NCI-H2029 (cell line): ENCODE measurements around the gene THRB.

Experiments
- DNase-seq: peaks from one replicate; lab custom pipeline; 2025; lab: John Stamatoyannopoulos, UW

The THRB gene

DNA sequence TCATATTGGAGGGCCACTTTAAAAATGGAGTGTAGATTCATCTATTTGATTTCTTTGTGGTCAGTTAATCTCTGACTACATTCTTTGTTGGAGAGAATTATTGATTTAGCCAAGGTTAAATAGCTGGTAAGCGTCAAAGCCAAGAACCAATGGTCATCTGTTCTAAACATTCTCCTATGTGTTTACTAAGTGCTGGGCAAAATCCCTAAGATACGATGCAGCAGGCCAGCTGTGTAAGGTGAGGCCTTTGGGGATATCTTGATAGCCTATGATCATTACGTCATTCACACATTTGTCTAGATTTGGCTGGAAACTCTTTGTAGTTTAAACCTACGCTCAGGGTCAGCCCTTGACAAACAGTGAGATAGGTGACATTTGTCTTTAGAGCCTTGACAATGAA, 313.4 kb downstream of the THRB start:
- no peak for DNase-seq

DNA sequence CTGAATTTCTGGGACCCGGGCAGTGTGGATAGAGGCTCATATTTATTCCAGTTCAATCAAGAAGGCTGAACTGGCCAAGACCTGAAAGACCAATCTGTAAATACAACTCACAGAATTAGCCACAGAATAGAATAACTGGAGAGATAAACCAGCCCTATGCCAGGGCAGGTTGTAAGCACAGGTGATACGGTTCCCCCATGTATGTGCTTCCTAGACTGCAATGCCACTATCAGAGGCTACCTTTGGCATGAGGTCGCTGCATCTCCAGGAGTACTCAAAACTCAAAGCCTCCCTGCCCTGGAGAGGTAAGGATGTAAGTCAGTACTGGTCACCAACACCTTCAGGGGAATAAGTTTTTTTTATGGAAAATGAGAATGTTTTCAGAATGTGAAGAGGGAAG, 314.0 kb downstream of the THRB start:
- DNase-seq, result no peak

DNA sequence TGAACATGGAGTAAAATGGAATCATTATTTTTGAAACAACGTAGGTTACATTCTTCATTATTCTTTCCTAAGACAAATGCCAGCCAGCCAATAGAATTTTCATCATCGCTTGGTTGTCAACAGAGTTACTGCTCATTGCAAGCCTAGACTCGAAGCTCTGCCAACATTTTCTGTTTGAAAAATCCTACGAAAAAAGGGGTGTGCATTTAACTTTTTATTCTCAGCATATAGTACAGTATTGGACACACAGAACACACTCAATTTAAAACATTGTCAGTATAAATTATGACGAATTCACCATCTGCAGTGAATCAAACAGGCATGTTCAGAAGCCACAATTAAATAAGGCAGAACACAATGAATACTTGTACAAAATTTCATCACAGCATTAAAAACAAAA, 317.4 kb downstream of the THRB start:
- DNase-seq, result no peak

DNA sequence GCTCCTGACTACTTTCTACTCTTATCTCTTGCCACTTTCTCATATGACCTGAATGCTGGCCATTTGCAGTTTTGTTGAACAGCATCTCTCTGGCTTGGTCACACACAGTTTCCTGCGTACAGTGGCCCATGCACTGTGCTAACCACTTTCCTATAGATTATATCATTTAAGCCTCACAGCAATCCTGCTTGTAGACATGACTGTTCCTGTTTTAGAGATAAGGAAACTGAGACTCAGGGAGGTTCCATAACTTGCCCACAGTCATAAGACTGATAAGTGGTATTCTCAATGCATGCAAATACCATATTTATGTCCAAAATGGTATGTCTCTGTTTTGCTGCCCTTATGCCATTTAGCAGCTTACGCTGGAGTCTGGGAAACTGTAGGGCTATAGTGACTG, 320.0 kb downstream of the THRB start:
- no peak for DNase-seq

DNA sequence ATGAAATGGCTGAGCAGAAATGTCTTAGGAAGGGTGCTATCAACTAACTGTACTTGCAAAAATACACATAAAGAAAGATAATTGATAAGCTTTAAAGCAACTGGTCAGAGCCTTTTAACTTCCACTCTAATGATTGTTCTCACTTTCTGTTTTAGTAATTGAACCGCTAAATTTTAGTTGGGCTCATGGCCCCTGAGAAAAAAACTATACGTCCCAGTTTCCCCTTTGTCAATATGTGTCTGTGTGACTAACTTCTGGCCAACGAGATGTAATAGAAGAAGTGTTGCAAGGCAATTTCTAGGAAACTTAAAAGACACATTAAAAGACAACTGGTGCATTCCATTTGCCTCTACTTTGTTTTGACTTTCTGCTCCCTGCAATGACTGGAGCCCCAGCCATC, 325.7 kb downstream of the THRB start:
- no peak for DNase-seq

DNA sequence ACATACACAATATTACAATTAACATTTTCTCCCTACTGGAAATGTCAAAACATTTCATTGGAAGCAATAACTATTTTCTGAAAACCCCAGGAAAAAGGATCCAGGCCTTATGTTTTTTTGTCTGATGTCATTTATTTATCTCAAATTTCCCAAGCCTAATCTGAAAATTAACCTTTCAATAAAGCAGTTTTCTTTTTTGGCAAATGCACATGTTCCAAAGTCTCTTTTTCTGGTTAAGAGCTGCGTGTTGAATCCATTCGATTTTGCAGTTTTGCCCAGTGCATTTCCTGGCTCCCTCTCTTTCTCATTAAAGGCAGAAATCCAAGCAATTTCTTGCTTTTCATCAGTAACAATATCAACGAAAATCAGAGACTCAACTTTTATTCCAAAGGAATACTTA, 327.2 kb downstream of the THRB start:
- no peak for DNase-seq

DNA sequence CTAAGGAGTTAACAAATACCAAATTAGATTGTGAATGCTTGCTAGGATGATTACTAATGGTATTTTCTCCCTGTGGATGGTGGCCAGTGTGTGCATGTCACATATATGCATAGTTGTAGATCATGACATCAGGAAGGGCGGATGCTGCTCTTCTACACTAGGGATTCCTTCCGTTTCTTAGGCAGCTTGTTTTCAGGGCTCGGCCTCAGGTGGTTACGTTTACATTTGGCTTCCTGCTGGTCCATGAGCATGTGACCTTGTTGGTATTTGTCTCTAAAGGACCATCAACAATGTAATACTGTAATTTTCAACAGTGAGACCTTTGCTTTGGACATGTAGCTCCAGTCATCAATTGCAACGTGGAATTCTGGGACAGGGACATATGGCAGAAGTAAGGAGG, 328.1 kb downstream of the THRB start:
- DNase-seq, result no peak

DNA sequence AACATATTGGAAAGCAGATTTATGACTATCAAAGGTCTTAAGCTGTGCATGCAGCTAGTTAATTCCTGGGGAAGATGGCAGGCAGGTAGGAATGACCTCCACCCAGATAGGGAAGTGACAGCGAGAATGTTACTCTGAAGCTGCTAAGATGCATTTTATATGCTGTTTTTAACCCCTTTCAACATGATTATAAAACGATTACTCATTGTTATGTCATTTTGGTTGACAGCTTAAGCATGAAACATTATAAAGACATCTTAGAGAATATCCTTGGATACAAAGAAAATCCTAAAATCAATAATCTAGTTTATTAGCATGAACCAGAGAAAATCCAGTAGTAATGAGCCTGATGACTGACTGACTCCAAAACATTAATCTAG, 329.1 kb downstream of the THRB start:
- DNase-seq, result no peak

DNA sequence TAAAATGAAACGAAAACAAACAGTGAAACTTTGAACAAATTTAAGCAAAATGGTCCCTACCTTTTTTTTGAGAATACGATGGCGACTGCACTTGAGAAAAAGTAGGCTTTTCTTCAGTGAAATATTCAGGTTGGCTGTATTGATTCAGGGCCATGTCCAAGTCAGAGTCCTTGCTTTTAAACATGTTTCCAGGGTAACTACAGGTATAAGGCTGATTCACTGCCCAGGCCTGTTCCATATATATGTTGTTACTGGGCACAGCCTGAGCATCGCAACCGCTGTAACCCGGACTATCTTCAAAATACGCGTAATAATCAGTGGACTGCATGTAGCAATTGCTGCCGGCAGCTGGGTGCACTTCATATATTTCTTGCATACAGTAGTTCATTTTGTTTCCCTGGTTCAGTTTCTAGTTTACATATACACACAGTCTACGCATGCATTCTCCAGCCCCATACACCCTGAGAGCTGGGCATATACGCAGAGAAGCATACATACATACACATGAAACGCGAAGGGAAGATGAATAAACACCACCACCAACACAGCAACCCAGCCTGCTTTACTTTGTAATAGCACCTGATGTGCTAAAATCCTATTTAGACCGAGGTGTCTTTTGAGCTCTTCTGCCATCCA, 329.6 kb downstream of the THRB start:
- no peak for DNase-seq

DNA sequence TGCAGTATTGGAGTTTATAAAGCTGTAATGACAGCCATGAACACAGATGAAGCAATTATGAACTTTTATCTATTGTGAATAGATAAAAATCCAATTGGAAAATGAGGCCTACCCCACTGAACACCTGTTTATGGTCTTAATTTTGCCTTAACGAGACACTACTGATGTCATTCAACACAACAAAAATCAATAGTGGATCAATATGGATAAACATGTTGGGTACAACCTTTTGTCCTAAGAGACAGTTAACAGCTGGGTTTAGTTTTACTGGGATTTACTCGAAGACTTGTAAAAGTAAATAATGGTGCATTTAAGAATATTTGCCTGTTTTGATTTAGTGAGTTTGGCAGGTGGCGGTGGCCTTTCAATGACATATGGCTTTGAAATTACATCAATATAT, 331.7 kb downstream of the THRB start:
- DNase-seq, result no peak

DNA sequence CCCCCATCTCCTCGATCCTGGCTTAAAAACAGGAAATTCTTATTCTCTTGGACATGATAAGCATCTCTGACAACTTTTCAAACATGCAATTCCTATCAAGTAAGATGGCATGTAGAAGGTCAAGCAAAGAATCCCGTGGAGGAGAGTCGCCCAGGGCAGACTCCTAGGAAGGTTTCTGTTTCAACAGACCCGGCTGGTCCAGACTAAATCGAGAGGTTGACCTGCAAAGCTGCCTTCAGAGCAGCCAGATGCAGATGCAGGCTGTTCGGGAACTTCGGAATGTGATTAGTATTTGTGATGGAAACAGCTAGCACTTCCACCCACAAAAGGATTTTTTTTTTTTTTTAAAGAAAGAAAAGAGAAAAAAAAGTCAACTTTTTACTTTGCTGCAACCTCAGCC, 332.8 kb downstream of the THRB start:
- DNase-seq, result no peak

DNA sequence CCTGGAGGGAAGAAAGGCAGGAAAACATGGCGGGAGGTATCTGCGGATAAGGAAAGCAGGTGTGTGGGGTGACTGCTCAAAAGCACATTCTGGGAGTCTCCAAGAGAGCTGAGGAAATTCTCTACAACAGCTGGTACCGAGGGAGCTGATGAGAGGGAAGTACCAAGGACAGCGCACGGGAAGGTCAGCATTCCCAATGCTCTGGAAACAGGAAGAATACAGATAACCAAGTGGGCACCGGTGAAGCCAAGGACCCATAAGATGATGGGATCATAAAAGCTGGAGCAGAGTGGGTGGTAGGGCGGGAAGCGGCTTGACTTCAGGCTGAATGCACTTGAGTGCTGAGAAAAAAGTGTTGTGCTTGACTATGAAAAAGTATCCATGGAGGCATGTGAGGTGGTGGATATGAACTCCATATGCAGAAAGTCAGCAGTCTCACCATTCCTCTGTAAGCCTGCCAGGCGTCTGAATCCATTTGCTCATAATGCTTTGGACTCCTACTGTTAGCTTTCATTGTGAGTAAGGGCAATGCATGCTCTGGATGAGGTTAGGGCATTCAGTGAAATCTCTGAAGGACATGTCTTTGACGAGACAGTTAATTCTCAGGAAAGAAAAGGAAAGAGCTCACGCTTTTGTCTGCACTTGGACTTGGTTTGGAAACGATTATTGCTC, 334.1 kb downstream of the THRB start:
- no peak for DNase-seq

DNA sequence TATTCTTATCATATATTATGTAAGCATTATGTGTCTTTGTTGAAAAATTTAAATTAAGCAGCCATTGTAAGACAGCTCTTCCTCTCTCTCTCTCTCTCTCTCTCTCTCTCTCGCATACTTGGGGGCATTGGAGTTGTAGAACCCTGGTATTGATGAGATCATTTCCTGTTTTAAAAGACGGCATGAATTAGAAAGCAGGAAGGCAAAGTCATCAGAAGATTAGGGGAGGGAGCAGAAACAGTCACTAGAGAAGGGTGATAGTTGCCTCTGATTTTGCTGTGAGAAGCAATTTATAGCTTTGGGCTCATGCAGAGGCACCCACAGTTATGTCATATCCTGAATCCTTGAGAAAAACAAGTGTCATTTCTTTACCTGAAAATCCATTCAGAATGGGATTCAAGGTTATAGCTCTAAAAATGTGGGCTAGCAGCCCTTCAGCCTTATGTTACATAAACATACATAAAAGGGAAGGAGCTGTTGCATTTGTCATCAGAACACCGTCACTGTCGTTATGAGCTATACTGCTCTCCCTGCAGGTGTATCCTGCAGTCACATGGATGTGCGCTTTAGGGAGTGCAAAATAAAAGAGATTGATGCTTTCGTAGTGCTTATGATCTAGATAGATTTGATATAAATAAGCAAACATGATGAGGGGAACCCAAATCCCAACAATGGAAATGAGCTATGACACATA, 335.7 kb downstream of the THRB start:
- DNase-seq, result no peak

DNA sequence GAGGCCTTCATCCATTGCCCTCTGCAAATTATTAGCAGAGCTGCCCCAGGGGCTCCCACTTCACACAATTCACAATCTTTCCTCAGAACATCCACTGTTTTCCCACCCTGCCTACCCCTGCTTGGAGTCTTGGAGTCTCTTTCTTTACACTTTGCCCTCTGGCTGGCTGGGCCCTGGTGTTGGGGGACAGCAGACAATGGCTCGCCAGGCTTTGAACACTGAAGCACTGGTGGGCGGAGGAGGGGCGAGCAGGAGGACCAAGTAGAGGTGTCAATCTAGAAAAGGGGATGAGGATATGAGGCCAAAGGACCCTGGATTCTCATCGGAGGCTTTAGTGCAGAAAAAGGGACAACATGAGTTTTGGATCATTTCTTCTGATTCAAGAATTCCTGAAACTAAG, 337.5 kb downstream of the THRB start:
- no peak for DNase-seq

DNA sequence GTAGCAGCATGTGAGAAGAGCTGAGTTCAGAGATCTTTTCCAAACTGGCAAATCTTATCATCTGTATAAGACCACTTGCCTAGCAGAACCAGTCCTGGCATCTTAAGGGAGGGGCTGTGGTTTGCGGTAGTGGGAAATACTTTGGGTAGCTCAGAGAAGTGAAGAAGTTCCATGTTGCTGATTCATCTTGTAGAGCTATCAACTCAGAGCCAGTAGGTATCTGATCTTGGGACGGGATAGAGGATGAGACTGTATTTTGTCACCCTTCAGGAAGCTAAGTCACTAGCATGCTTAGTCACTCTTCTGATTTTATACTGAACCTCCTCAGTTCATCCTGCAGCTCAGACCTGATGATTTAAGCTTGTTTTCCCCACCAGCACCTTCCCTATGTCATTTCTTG, 338.2 kb downstream of the THRB start:
- no peak for DNase-seq

DNA sequence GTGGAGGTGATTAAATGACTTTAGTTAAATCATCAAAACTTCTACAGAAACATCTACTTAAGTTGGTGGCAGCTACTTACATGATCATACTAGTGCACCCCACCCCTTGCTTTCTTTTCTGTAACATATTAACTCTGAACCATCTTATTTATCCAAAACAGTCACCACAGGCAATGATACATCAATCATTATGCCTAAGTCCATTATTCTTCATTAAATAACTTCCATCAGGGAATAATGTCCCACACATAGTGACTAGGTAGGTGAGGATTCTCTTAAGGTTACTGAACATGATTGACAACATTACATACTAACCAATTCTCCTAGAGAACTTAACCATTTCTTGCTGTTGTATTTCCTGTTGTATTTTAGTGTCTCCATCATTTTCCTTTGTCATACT, 339.4 kb downstream of the THRB start:
- DNase-seq, result no peak

DNA sequence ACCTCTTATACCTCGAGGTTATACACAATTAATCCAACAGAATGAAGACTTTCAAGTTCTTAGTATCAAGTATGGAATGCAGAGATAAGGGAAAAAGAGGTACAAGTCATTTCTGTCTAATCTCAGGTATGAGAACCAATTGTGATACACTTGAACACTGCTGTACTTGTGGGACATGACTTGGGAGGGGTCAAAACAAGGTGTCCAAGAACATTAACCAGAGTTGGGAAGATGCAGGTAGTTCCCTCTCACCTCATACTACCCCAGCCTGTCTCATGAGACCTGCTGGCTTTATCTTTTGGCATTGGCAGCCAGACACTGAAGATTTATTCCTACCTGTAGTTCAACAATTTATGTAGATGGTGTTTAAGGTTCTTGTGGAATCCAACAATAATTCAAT, 339.9 kb downstream of the THRB start:
- DNase-seq, result no peak

DNA sequence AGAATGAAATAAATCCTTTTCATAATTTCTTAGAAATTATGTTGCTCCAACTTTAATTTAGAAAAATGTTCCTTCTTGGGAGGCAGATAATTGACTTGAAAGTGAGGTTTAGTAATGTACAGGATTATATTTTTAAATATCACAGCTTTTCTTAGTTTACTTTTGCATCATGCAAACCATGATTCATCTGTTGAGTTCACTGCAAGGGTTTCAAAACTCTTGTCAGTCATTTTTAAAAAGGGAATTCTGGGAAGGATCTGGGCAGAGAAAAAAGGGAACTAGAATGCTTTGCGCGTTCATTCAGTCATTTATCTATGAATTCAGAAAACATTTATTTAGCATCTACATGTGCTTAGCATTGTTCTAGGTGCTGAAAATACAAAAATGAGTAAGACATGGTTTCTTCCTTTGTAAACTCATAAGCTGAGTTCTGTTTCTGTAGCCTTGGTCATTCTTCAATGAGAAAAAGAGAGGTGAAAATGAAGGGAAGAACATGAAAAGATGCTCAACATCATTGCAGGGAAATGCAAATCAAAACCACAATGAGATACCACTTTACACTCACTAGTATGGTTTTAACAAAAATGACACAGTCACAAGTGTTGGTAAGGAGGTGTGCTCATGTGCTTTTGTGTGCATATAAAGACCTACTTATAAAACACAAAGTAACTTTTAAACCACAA, 340.5 kb downstream of the THRB start:
- DNase-seq, result no peak

DNA sequence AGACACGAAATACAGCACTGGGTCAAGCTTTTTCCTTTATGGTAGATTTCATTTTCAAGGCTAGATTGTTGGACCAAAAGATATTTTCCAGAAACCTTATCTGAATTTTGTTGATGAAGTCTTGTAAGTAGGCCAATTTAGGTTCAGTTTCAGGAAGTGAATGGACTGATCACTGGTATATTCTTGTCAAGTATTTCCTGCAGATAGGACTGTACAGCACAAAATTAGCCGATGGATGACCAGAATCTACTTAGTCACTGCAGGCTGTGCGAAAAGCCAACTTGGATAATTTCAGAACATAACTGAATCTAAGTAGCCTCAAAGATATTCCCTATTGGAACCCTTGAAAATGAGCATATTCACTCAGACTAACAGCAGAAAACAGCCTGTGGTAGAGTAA, 343.1 kb downstream of the THRB start:
- DNase-seq, result no peak

DNA sequence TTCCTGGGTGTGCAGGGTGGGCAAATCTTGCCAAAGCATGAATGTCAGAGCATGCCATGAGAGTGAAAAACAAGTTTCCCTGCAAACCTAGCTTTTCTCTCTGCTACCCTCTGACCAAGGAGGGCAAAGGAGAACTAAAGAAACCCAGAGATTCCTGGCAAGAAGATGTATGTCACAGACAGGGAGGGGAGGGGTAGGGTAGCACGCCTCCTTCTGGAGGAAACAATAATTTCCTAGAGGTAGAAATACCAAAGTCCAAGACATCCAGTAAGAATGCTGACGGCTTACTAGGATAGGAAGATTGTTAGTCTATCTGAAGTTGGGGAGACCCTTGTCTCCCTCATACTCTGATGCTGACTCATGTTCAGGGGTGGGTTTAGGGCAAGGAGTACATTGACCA, 345.6 kb downstream of the THRB start:
- no peak for DNase-seq

DNA sequence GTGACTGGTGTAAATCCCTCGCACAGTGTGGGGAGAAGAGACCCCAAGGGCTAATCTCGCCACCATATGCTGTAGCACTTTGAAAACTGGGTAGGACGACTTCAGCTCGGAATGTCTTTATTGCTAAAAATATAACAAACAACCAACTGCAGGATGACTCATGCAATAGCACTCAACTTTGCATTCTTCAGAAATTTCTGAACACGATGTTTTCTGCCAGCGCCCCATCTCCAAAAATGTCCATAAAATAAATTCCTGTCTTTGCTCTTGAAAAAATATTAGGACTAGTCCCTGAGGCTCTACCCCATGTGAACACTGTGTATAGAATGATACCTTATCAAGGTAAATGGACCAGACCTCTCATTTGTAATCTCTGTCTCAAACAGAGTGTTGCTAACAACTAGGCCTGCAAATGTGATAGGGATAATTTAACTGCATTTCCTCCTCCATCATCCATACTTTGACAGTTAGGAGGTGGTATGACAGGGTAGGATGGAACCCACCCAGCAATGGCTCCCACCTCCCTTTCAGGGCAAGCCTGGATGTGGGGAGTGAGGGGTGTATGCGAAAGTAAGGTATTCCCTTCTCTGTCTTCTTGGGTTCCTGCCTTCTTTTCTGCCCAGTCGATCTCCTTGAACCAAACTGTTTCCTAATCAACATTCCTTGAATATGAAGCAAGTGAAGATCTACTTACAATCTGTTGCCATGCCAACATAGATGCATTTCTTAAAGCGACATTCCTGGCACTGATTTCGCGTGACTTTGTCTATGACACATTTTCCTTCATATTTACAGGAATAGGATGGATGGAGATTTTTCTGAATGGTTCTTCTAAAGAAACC, 348.4 kb downstream of the THRB start:
- no peak for DNase-seq

DNA sequence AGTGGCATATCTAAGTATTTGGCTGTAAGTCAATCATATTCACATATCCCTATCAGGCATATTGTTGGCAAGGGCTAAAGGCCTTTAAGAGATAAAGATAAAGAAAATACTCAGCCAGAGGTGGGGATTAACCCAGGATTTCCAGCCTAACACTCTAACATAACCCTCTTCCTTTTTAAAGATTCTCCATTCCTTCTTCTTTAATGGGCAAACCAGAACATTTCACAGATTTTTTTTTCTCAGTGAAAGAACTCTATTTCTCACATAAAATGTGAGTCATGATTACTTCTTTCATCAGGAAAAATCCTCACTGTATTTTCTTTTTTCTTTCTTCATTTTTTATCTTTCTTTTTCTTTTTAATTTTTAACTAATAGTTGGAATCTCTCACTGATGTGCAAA, 349.2 kb downstream of the THRB start:
- no peak for DNase-seq
